ENCODE measurements around the gene UBE3C. TPM values are rescaled to one million over a fixed set of nuclear protein-coding genes. Genes with fewer than 3 reads are reported as not detected.

The UBE3C gene
- total and polyA plus RNA-seq, 9 of the 15 experiments (the other 6 are each of a cell fraction or from before 2014, with no cell fraction given) = 9.6 to 91.7 (median 75.4) TPM

GRCh38 chr7:157272351-157273207 is 133.9 kb downstream of the UBE3C start (continued):
- peak; percentile 39 for TF ChIP-seq RBM22 (IDR thresholded peaks at IDR 0.05; ENCODE audit: low read depth, low read length, poor library complexity, severe bottlenecking)
- TF ChIP-seq E2F6 (IDR thresholded peaks at IDR 0.05; ENCODE audit: borderline replicate concordance in 1 of 2, extremely low read depth in 1 of 2, insufficient read depth in 1 of 2, insufficient read length in 1 of 2, low read depth in 1 of 2, low read length in 1 of 2, poor library complexity in 1 of 2, severe bottlenecking in 1 of 2) = no peak
- TF ChIP-seq HLTF (IDR thresholded peaks at IDR 0.05) = no peak
- TF ChIP-seq ZFP1 (CRISPR knock-in tag; IDR thresholded peaks at IDR 0.05) = no peak
- no peak for TF ChIP-seq ILK (tag; IDR thresholded peaks at IDR 0.05; ENCODE audit: borderline replicate concordance, low read depth)
- no peak for TF ChIP-seq XRCC3 (IDR thresholded peaks at IDR 0.05)
- TF ChIP-seq ZNF778 (CRISPR knock-in tag; IDR thresholded peaks at IDR 0.05) = no peak
- TF ChIP-seq TFAP4 (CRISPR knock-in tag; IDR thresholded peaks at IDR 0.05; ENCODE audit: borderline replicate concordance) = 0 out of 2 replicates have a peak, but pooled peaks have one; percentile 15
- no peak for TF ChIP-seq CREB1 (IDR thresholded peaks at IDR 0.05)
- no peak for TF ChIP-seq CREB1 (CRISPR knock-in tag; IDR thresholded peaks at IDR 0.05)
- no peak for TF ChIP-seq ZNF830 (CRISPR knock-in tag; IDR thresholded peaks at IDR 0.05)
- no peak for TF ChIP-seq ELF4 (CRISPR knock-in tag; IDR thresholded peaks at IDR 0.05)
- TF ChIP-seq ZNF124 (CRISPR knock-in tag; IDR thresholded peaks at IDR 0.05) = no peak
- TF ChIP-seq ZNF253 (CRISPR knock-in tag; conservative IDR thresholded peaks at IDR 0.05) = no peak
- no peak for TF ChIP-seq CBX8 (IDR thresholded peaks at IDR 0.05; ENCODE audit: borderline replicate concordance, extremely low read depth, low read depth, low read length, poor library complexity, severe bottlenecking)
- TF ChIP-seq AFF4 (CRISPR knock-in tag; IDR thresholded peaks at IDR 0.05) = no peak
- TF ChIP-seq FOXK2 (conservative IDR thresholded peaks at IDR 0.05 in 1 of 2, IDR thresholded peaks at IDR 0.05 in 1 of 2; ENCODE audit: low read depth in 2 of 2) = no peak
- TF ChIP-seq RFX1 (IDR thresholded peaks at IDR 0.05) = no peak
- TF ChIP-seq TAF15 (IDR thresholded peaks at IDR 0.05; ENCODE audit: low read depth, low read length) = no peak
- TF ChIP-seq MAZ (CRISPR knock-in tag; conservative IDR thresholded peaks at IDR 0.05 in 1 of 2, IDR thresholded peaks at IDR 0.05 in 1 of 2) = no peak
- TF ChIP-seq ERF (CRISPR knock-in tag; IDR thresholded peaks at IDR 0.05) = no peak

All from K562 (cell line).